ENCODE measurements around the gene TBC1D21. TPM values are rescaled to one million over a fixed set of nuclear protein-coding genes. Genes with fewer than 3 reads are reported as not detected.

TBC1D21 gene, protein sequence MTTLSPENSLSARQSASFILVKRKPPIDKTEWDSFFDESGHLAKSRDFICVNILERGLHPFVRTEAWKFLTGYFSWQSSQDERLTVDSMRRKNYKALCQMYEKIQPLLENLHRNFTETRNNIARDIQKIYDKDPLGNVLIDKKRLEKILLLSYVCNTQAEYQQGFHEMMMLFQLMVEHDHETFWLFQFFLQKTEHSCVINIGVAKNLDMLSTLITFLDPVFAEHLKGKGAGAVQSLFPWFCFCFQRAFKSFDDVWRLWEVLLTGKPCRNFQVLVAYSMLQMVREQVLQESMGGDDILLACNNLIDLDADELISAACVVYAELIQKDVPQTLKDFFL
- not detected in 5 replicates for total RNA-seq (2022; extraction: Qiagen RNA extraction; ENCODE audit: low read depth)

GRCh38 chr15:73873456-73873855, at the start of gene TBC1D21:
TBC1D21 (plus strand) TSS chr15:73873564; CDS start chr15:73873710, 146 bp downstream.

GRCh38 chr15:73926219-73927002, 53.0 kb downstream of the TBC1D21 start, which contains the start of gene LOXL1:
LOXL1 (plus strand) TSS chr15:73926462; CDS start chr15:73926784, 322 bp downstream.

Other genes with a start within 250 kb of the TBC1D21 start
- 179 to 219 TPM (median 204 TPM) in 5 replicates for gene NPTN, start 240.2 kb upstream of the TBC1D21 start, total RNA-seq (2022; extraction: Qiagen RNA extraction; ENCODE audit: low read depth)
- gene CD276, start 189.2 kb upstream of the TBC1D21 start, total RNA-seq (2022; extraction: Qiagen RNA extraction; ENCODE audit: low read depth), result 66.6 to 83.0 TPM (median 79.1 TPM) in 5 replicates
- gene INSYN1, start 120.2 kb upstream of the TBC1D21 start, total RNA-seq (2022; extraction: Qiagen RNA extraction; ENCODE audit: low read depth), result 1.7 to 2.3 TPM (median 2.1 TPM) in 5 replicates
- 0.28 to 0.72 TPM (median 0.43 TPM) in 5 replicates for gene LOXL1, start 52.9 kb downstream of the TBC1D21 start, total RNA-seq (2022; extraction: Qiagen RNA extraction; ENCODE audit: low read depth)
- gene STOML1, start 118.7 kb downstream of the TBC1D21 start, total RNA-seq (2022; extraction: Qiagen RNA extraction; ENCODE audit: low read depth), result 9.6 to 12.9 TPM (median 12.0 TPM) in 5 replicates
- 10.7 to 15.4 TPM (median 14.8 TPM) in 5 replicates for gene PML, start 121.2 kb downstream of the TBC1D21 start, total RNA-seq (2022; extraction: Qiagen RNA extraction; ENCODE audit: low read depth)
- 0.07 to 0.14 TPM (median 0.11 TPM) in 4 of 5 replicates, not detected in the other for gene GOLGA6A, start 209.0 kb downstream of the TBC1D21 start, total RNA-seq (2022; extraction: Qiagen RNA extraction; ENCODE audit: low read depth)